CD14-positive monocyte (primary cell): Measurements from ENCODE around the gene TIAM2. TPM values are rescaled to one million over a fixed set of nuclear protein-coding genes. Genes with fewer than 3 reads are reported as not detected.

Experiments used
- DNase-seq, 3 donors: peaks; one replicate each; pipeline ENCODE4 v3.0.0-alpha.2; 2011 to 2022
- H2AFZ ChIP-seq: 2 replicates; pipeline ENCODE4 v1.6.0; 2012; ENCODE audit warnings: mild to moderate bottlenecking, low read depth, low read length, inconsistent platforms; ENCODE audit not compliant: insufficient read depth, poor library complexity, severe bottlenecking
- H3K27ac ChIP-seq, 2 donors: 1 replicate in 1 of 2; 2 replicates in 1 of 2; pipeline ENCODE4 v1.5.1; 2012 to 2013; ENCODE audit warnings: low read length in 2 of 2, control low read depth in 1 of 2, inconsistent platforms in 1 of 2, low read depth in 1 of 2, mild to moderate bottlenecking in 1 of 2
- H3K27me3 ChIP-seq, 2 donors: one replicate each; pipeline versions ENCODE4 v1.6.0 to v1.6.1; 2011 to 2013; ENCODE audit warnings: low read length in 2 of 2; ENCODE audit not compliant: control insufficient read depth in 2 of 2, insufficient read depth in 2 of 2
- H3K36me3 ChIP-seq, 2 donors: replicated peaks in 1 of 2; 1 replicate in 1 of 2; 2 replicates in 1 of 2; pipeline versions ENCODE4 v1.5.1 to v1.6.1; 2012 to 2013; ENCODE audit warnings: low read length in 2 of 2, control low read depth in 1 of 2, inconsistent platforms in 1 of 2, mild to moderate bottlenecking in 1 of 2; ENCODE audit not compliant: insufficient read depth in 2 of 2, control insufficient read depth in 1 of 2
- H3K4me1 ChIP-seq, 2 donors: 1 replicate in 1 of 2; 2 replicates in 1 of 2; pipeline versions ENCODE4 v1.5.1 to v1.6.1; 2012 to 2013; ENCODE audit warnings: low read length in 2 of 2, control low read depth in 1 of 2, inconsistent platforms in 1 of 2, mild to moderate bottlenecking in 1 of 2, moderate library complexity in 1 of 2; ENCODE audit not compliant: insufficient read depth in 2 of 2, control insufficient read depth in 1 of 2
- H3K4me2 ChIP-seq: replicated peaks from 2 replicates; pipeline ENCODE3; 2012; ENCODE audit warnings: low read length, moderate library complexity, mild to moderate bottlenecking; ENCODE audit not compliant: poor library complexity, severe bottlenecking; ENCODE audit errors: extremely low read depth
- H3K4me3 ChIP-seq, 3 experiments: fragments of 200-600 bp in 1 of 3; sonication (generic) in 1 of 3; replicated peaks in 1 of 3; 1 replicate in 2 of 3; 2 replicates in 1 of 3; pipeline ENCODE4 v1.5.1; 2011 to 2013; ENCODE audit warnings: low read length in 3 of 3, mild to moderate bottlenecking in 3 of 3, control low read depth in 2 of 3, low read depth in 2 of 3, inconsistent platforms in 1 of 3, moderate library complexity in 1 of 3
- H3K79me2 ChIP-seq: 2 replicates; pipeline ENCODE4 v1.6.0; 2012; ENCODE audit warnings: mild to moderate bottlenecking, control low read depth, inconsistent platforms, low read length, moderate library complexity; ENCODE audit not compliant: insufficient read depth
- H3K9ac ChIP-seq: 2 replicates; pipeline ENCODE4 v1.6.0; 2017; ENCODE audit warnings: low read length, mild to moderate bottlenecking; ENCODE audit not compliant: insufficient read depth, poor library complexity, severe bottlenecking
- H3K9me3 ChIP-seq, 2 donors: replicated peaks in 1 of 2; 1 replicate in 1 of 2; 2 replicates in 1 of 2; pipeline versions ENCODE4 v1.5.1 to v1.6.1; 2012 to 2013; ENCODE audit warnings: low read length in 2 of 2, control low read depth in 1 of 2; ENCODE audit not compliant: control insufficient read depth in 1 of 2, insufficient read depth in 1 of 2
- H4K20me1 ChIP-seq: 2 replicates; pipeline ENCODE4 v1.6.0; 2012; ENCODE audit warnings: mild to moderate bottlenecking, low read length, control low read depth, moderate library complexity; ENCODE audit not compliant: insufficient read depth
- H3K27ac Mint-ChIP-seq, 7 donors: one replicate each; pipeline ENCODE4 v1.8.0; 2020; ENCODE audit warnings: mild to moderate bottlenecking in 7 of 7, mixed read lengths in 7 of 7, moderate library complexity in 6 of 7, inconsistent platforms in 2 of 7
- H3K27me3 Mint-ChIP-seq, 3 donors: one replicate each; pipeline ENCODE4 v1.8.0; 2021 to 2022; ENCODE audit warnings: low read depth in 3 of 3, mild to moderate bottlenecking in 3 of 3, mixed read lengths in 3 of 3, moderate library complexity in 3 of 3, inconsistent platforms in 1 of 3
- H3K36me3 Mint-ChIP-seq, 2 donors: one replicate each; pipeline ENCODE4 v1.8.0; 2020; ENCODE audit warnings: mixed read lengths in 2 of 2, inconsistent platforms in 1 of 2, mild to moderate bottlenecking in 1 of 2
- H3K4me1 Mint-ChIP-seq: one replicate; pipeline ENCODE4 v1.8.0; 2020; ENCODE audit warnings: mild to moderate bottlenecking, mixed read lengths
- H3K4me3 Mint-ChIP-seq, 2 donors: one replicate each; pipeline ENCODE4 v1.8.0; 2020; ENCODE audit warnings: mild to moderate bottlenecking in 2 of 2, mixed read lengths in 2 of 2, moderate library complexity in 1 of 2
- H3K9me3 Mint-ChIP-seq, 7 donors: one replicate each; pipeline ENCODE4 v1.8.0; 2020 to 2022; ENCODE audit warnings: mixed read lengths in 7 of 7, mild to moderate bottlenecking in 6 of 7, moderate library complexity in 6 of 7, inconsistent platforms in 2 of 7
- WGBS: methylation state at CpG from one replicate; pipeline ENCODE4 v1.1.5; 2013; ENCODE audit warnings: missing lambda C conversion rate; ENCODE audit not compliant: insufficient coverage; 5-methylcytosine and 5-hydroxymethylcytosine counted together
- intact Hi-C, 2 donors: fragments of 100-400 bp; cut with micrococcal nuclease; formaldehyde crosslinking; loops; one replicate each; pipeline versions ENCODE4 v1.15.0 to v1.15.1; 2023
- polyA plus RNA-seq, 3 donors: library from polyadenylated mRNA; depleted of rRNA in 1 of 3; unstranded in 2 of 3; stranded (reverse) in 1 of 3; fragments of 300-500 nt in 2 of 3; fragments of >200 nt in 1 of 3; fragmentation: Illumina TruSeq in 2 of 3; gene quantifications; 1 replicate in 2 of 3; 2 replicates in 1 of 3; pipeline ENCODE4 v1.2.3, GENCODE V29; 2012 to 2021
- TF ChIP-seq, protein P1 (sequence below): fragments of 200-600 bp; IDR thresholded peaks from one replicate; pipeline ENCODE4 v1.8.0; 2022; ENCODE audit warnings: antibody characterized with exemption, mild to moderate bottlenecking

TIAM2 gene
- polyA plus RNA-seq, 3 donors = 0.25 to 4.2 (median 0.67) TPM

GRCh38 chr6:155254139-155254538 lies 259.0 kb downstream of the TIAM2 start:
- Mint-ChIP-seq H3K36me3 (peaks cover 52 to 59% of the 10 kb centered on the region in 2 donors), H3K4me3 (no peak overlapping the region), H3K27ac (peak overlapping the region in 2 of 7 donors; percentile 28 to 31), H3K9me3 (no peaks in the 10 kb centered on the region), H3K4me1 (no peaks in the 10 kb centered on the region), H3K27me3 (no peaks in the 10 kb centered on the region)
- Histone ChIP-seq H3K36me3 (peaks cover 43 to 75% of the 10 kb centered on the region in 2 donors), H3K9me3 (no peaks in the 10 kb centered on the region), H3K27ac (no peak overlapping the region), H3K4me3 (no peak overlapping the region), H3K9ac (no peak overlapping the region), H3K4me1 (no peaks in the 10 kb centered on the region), H3K79me2 (no peaks in the 10 kb centered on the region), H2AFZ (no peak overlapping the region), H3K27me3 (no peaks in the 10 kb centered on the region), H3K4me2 (no peak overlapping the region), H4K20me1 (no peaks in the 10 kb centered on the region)
- intact Hi-C loops = no loop called here
- WGBS = 100% methylated on average over 6 of the region's 10 CpGs
- TF ChIP-seq, protein P1, sequence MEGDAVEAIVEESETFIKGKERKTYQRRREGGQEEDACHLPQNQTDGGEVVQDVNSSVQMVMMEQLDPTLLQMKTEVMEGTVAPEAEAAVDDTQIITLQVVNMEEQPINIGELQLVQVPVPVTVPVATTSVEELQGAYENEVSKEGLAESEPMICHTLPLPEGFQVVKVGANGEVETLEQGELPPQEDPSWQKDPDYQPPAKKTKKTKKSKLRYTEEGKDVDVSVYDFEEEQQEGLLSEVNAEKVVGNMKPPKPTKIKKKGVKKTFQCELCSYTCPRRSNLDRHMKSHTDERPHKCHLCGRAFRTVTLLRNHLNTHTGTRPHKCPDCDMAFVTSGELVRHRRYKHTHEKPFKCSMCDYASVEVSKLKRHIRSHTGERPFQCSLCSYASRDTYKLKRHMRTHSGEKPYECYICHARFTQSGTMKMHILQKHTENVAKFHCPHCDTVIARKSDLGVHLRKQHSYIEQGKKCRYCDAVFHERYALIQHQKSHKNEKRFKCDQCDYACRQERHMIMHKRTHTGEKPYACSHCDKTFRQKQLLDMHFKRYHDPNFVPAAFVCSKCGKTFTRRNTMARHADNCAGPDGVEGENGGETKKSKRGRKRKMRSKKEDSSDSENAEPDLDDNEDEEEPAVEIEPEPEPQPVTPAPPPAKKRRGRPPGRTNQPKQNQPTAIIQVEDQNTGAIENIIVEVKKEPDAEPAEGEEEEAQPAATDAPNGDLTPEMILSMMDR = no peak
- DNase-seq = no peak

DNA sequence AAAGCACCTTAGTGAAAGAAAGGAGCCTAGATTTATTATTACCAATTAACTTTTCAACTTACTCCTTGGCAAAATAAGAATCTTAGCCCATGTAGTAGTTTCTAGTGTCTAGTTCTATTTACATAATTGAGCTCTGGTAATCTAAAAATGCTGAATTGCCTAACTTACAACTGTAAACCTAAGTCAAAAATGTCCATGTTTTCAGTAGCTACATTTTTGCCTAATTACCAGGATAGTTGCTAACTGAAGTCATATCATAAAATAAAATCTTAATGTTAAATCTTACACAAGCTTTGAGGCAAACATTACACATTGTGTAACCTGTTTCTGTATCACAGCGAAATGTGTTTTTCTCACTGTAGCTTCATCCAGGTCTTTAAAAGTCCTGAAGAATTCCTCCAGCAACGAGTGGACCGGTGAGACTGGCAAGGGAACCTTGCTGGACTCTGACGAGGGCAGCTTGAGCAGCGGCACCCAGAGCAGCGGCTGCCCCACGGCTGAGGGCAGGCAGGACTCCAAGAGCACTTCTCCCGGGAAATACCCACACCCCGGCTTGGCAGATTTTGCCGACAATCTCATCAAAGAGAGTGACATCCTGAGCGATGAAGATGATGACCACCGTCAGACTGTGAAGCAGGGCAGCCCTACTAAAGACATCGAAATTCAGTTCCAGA lies 261.1 kb downstream of the TIAM2 start:
- TF ChIP-seq, protein P1 = no peak
- WGBS = 96% methylated on average over 13 of the region's 13 CpGs
- H3K36me3 Mint-ChIP-seq = peaks cover 53 to 67% of the 10 kb centered on the region in 2 donors
- H3K27ac Mint-ChIP-seq = peak overlapping the region in 1 of 7 donors; percentile 60
- Histone ChIP-seq H4K20me1 (no peaks in the 10 kb centered on the region), H3K4me1 (no peaks in the 10 kb centered on the region), H3K36me3 (peaks cover 56 to 85% of the 10 kb centered on the region in 2 donors), H3K4me3 (no peak overlapping the region), H2AFZ (no peak overlapping the region), H3K79me2 (no peaks in the 10 kb centered on the region), H3K4me2 (no peak overlapping the region), H3K9me3 (no peaks in the 10 kb centered on the region), H3K9ac (no peak overlapping the region), H3K27ac (no peak overlapping the region), H3K27me3 (no peaks in the 10 kb centered on the region)
- no peaks in the 10 kb centered on the region for H3K4me1 Mint-ChIP-seq
- H3K4me3 Mint-ChIP-seq = no peak overlapping the region
- intact Hi-C loops = no loop called here
- no peaks in the 10 kb centered on the region for H3K9me3 Mint-ChIP-seq
- DNase-seq = no peak
- no peaks in the 10 kb centered on the region for H3K27me3 Mint-ChIP-seq
